Activated naive CD4-positive, alpha-beta T cell (primary cell): Measurements from ENCODE around the gene SH3D19.
"Not testable (repeated sequence)": the region's sequence is repeated elsewhere in the genome, so short reads cannot be mapped to it uniquely, and the experiment has no call there.

Experiments
- DNase-seq, 4 experiments: peaks; one replicate each; lab custom pipeline; 2025; lab: John Stamatoyannopoulos, UW

The SH3D19 gene

GRCh38 chr4:151099229-151099975, 226.0 kb downstream of the SH3D19 start, which contains the start of gene RPS3A:
TSS of gene RPS3A (plus strand) at chr4:151099628. CDS start at chr4:151099653, 25 bp downstream.
- DNase-seq = peak; percentile 93 to 97 (median 96)

- no peak for DNase-seq
These were observed 226.5 kb downstream of the SH3D19 start for GRCh38 chr4:151098979-151099228.

DNA sequence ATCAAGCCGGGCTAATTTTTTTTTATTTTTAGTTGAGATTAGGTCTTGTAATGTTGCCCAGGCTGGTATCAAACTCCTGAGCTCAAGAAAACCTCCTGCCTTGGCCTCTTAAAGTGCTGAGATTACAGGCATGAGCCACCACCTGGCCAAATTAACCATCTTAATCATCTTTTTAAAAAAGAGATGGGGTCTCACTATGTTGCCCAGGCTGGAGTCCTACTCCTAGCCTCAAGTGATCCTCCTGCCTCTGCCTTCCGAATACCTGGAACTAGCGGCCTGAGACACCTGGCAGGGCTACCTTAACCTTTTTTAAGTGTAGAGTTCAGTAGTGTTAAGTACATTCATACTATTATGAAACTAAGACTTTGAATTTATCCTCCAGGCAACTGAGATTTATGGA, 227.6 kb downstream of the SH3D19 start:
- no peak for DNase-seq

GRCh38 chr4:151095142-151095541, 230.3 kb downstream of the SH3D19 start:
- DNase-seq = no peak

- DNase-seq = no peak
These were observed 231.1 kb downstream of the SH3D19 start for GRCh38 chr4:151094290-151094751.

DNA sequence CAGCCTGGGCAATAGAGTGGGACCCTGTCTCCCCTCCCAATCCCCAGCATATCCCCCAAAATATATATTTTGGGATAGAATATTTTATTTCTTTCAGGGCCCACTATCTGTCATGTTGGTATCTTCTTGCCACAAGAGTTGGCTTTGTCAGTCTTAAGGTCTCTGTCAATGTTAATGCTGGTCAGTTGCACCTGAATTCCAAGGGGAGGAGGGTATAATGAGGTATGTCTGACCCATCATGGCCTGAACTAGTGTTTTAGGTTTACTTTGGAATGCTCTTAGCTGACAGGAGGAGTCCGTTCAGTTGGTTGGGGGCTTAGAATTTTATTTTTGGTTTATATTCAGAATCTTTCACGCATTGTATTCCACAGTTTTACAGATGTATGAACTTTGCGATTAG, 232.2 kb downstream of the SH3D19 start:
- no peak for DNase-seq

- DNase-seq = no peak
These were observed 232.9 kb downstream of the SH3D19 start for GRCh38 chr4:151092488-151092887.

DNA sequence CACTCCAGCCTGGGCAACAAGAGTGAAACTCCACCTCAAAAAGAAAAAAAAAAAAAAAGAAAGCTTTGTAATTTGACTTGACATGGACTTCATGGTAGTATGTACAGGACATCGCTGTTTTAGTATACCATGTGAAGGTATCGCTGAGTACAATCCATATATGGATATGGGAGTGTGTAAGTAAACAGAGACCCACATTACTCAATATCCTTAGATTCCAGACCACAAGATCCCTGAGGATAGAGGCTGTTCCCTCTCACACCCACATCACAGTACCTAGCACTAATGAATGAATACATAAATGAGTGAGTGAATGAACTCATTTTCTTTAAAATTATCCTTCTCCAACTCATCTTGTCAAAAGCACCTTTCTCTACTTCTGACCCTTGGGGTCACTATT, 234.4 kb downstream of the SH3D19 start:
- no peak for DNase-seq

- DNase-seq = no peak
These were observed 237.9 kb downstream of the SH3D19 start for GRCh38 chr4:151087467-151087866.

- not testable (repeated sequence) for DNase-seq
These were observed 247.4 kb downstream of the SH3D19 start for GRCh38 chr4:151077978-151078377.

DNA sequence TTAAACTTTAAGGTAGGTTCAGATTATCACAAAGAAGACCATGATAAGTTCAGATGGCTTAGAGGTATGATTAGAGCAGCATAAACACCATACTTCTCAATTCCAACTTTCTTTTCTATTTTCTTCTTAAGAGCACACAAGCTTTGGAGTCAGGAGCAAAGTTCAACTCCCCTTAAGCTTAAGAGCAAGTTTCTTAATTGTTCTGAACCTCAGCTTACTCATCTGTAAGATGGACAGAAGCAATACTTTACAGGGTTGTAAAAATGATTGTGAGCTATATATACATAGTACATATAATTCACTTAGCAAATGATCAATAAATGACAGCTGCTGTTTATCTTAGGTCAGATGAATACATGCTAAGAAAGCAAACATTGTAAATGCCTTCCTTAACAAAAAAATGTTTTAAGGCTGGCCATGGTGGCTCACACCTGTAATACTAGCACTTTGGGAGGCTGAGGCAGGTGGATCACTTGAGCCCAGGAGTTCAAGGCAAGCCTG, 250.9 kb downstream of the SH3D19 start:
- DNase-seq = no peak
